Sigmoid colon (tissue), 4 donors: ENCODE data around the gene TUBGCP6.

Experiments
- CTCF ChIP-seq, 4 experiments: fragments of 450-650 bp in 3 of 4; fragments of 200-600 bp in 1 of 4; IDR thresholded peaks; one replicate each; pipeline ENCODE4 v1.5.1; 2016 to 2019; ENCODE audit warnings: antibody characterized with exemption in 4 of 4, mild to moderate bottlenecking in 3 of 4, moderate library complexity in 2 of 4
- EP300 ChIP-seq, 4 donors: sonication (generic); formaldehyde crosslinking; IDR thresholded peaks; one replicate each; pipeline ENCODE4 v1.6.1; 2017; ENCODE audit warnings: antibody characterized with exemption in 4 of 4
- POLR2A ChIP-seq, 2 donors: fragments of 450-650 bp; IDR thresholded peaks; one replicate each; pipeline ENCODE4 v1.6.1; 2016; ENCODE audit warnings: antibody characterized with exemption in 2 of 2, mild to moderate bottlenecking in 2 of 2, moderate library complexity in 2 of 2

- TF ChIP-seq POLR2A (IDR thresholded peaks at IDR 0.05) (no peak), CTCF (IDR thresholded peaks at IDR 0.05) (no peak), EP300 (IDR thresholded peaks at IDR 0.05) (no peak)
Observed at GRCh38 chr22:50278461-50278860, 33.6 kb upstream of the TUBGCP6 start.
